Measurements from ENCODE around the gene NFATC1. TPM values are rescaled to one million over a fixed set of nuclear protein-coding genes. Genes with fewer than 3 reads are reported as not detected.

NFATC1 gene
- polyA plus RNA-seq, 1 donor from 2014 or later, result 0.37 TPM

DNA sequence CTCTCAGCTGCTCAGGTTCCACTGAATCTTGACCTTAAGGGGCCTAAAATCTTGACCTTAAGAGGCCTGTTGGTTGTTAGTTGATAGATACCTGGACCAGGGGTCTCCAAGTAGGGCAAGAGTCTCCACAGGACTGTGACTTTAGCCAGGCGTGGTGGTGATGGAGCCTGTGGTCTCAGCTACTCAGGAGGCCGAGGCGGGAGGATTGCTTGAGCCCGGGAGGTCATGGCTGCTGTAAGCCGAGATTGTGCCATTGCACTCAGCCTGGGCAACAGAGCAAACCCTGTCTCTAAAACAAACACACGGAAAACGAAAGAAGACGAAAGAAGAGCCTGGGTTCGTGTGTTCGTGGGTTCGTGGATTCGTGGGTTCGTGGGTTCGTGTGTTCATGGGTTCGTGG is 163.7 kb downstream of the NFATC1 start:
- Histone ChIP-seq H4K20me1 (ENCODE audit: insufficient read depth) (no peaks in the 10 kb centered on the region), H3K9ac (ENCODE audit: low read length) (no peak overlapping the region), H3K9me3 (ENCODE audit: low read length) (no peaks in the 10 kb centered on the region), H3K27ac (ENCODE audit: low read length) (no peak overlapping the region), H3F3A (ENCODE audit: insufficient read depth, low read length, poor library complexity, severe bottlenecking) (no peaks in the 10 kb centered on the region), H3K9me2 (ENCODE audit: insufficient read depth, low read length) (no peaks in the 10 kb centered on the region), H3K4me3 (ENCODE audit: low read length) (no peak overlapping the region), H2AFZ (ENCODE audit: low read depth, low read length) (no peak overlapping the region), H3K27me3 (ENCODE audit: insufficient read depth, low read depth, low read length) (no peaks in the 10 kb centered on the region), H3K79me2 (replicated peaks; ENCODE audit: insufficient read depth, low read length) (no peaks in the 10 kb centered on the region), H3K36me3 (ENCODE audit: insufficient read depth, low read length) (no peaks in the 10 kb centered on the region), H3K4me2 (ENCODE audit: low read length) (no peak overlapping the region)
- no peak for TF ChIP-seq POLR2AphosphoS5 (IDR thresholded peaks at IDR 0.05)
- TF ChIP-seq, protein P1, sequence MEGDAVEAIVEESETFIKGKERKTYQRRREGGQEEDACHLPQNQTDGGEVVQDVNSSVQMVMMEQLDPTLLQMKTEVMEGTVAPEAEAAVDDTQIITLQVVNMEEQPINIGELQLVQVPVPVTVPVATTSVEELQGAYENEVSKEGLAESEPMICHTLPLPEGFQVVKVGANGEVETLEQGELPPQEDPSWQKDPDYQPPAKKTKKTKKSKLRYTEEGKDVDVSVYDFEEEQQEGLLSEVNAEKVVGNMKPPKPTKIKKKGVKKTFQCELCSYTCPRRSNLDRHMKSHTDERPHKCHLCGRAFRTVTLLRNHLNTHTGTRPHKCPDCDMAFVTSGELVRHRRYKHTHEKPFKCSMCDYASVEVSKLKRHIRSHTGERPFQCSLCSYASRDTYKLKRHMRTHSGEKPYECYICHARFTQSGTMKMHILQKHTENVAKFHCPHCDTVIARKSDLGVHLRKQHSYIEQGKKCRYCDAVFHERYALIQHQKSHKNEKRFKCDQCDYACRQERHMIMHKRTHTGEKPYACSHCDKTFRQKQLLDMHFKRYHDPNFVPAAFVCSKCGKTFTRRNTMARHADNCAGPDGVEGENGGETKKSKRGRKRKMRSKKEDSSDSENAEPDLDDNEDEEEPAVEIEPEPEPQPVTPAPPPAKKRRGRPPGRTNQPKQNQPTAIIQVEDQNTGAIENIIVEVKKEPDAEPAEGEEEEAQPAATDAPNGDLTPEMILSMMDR (IDR thresholded peaks at IDR 0.05; ENCODE audit: poor library complexity, severe bottlenecking), result no peak
- no peak for TF ChIP-seq RAD21 (conservative IDR thresholded peaks at IDR 0.05)
- TF ChIP-seq TAF1 (IDR thresholded peaks at IDR 0.05; ENCODE audit: low read depth), result no peak

DNA sequence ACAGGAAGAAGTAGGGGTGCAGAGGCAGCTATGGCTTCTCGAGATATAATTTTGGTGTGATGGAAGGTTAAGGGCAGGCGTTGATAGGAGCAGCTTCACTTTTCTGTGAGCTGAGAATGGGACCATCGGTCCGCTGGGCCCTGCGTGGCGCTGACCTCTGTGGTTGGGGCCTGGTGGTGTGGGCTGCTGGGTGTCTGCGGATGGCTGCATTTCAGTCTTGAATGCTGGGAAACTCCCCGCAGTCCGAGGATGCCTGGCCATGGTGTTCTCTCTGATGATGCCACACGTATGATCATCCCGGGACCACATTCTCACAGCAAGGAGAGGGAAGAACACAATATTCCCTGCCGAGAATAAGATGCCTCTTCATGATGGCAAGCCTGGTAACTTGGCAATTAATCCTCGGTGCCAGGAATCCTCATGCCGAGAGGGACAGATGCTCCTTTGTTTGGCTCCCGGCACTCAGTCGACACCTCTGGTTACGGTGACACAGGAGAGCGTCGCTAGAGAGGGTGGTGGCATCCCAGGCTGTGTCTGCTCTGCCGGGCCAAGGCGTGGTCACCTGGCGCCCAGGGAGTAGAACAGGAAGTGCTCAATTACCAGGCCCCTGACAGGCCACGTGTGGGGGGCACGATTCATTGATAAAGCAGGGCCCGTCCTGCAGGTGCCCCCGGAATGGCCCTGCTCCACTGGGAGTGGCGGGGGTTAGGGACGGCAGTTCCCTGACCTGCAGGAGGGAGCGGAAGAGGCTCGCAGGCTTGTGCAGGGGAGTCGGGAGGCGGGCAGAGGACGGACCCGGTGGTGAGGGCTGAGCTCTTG is 164.5 kb downstream of the NFATC1 start:
- Histone ChIP-seq H3F3A (ENCODE audit: insufficient read depth, low read length, poor library complexity, severe bottlenecking) (no peaks in the 10 kb centered on the region), H3K4me3 (ENCODE audit: low read length) (no peak overlapping the region), H3K36me3 (ENCODE audit: insufficient read depth, low read length) (no peaks in the 10 kb centered on the region), H3K9ac (ENCODE audit: low read length) (no peak overlapping the region), H3K79me2 (replicated peaks; ENCODE audit: insufficient read depth, low read length) (no peaks in the 10 kb centered on the region), H3K27me3 (ENCODE audit: insufficient read depth, low read depth, low read length) (no peaks in the 10 kb centered on the region), H3K4me2 (ENCODE audit: low read length) (no peak overlapping the region), H3K9me2 (ENCODE audit: insufficient read depth, low read length) (no peaks in the 10 kb centered on the region), H2AFZ (ENCODE audit: low read depth, low read length) (no peak overlapping the region), H3K27ac (ENCODE audit: low read length) (no peak overlapping the region), H3K9me3 (ENCODE audit: low read length) (no peaks in the 10 kb centered on the region), H4K20me1 (ENCODE audit: insufficient read depth) (no peaks in the 10 kb centered on the region)
- TF ChIP-seq REST (IDR thresholded peaks at IDR 0.05; ENCODE audit: borderline replicate concordance) (no peak), SMC3 (conservative IDR thresholded peaks at IDR 0.05; ENCODE audit: poor library complexity) (no peak), EP300 (conservative IDR thresholded peaks at IDR 0.05; ENCODE audit: poor library complexity, severe bottlenecking) (no peak), MXI1 (conservative IDR thresholded peaks at IDR 0.05; ENCODE audit: poor library complexity, severe bottlenecking) (no peak)

GRCh38 chr18:79560861-79561210 is 165.1 kb downstream of the NFATC1 start:
- no peaks in the 10 kb centered on the region for H3F3A ChIP-seq (ENCODE audit: insufficient read depth, low read length, poor library complexity, severe bottlenecking)
- H3K79me2 ChIP-seq (replicated peaks; ENCODE audit: insufficient read depth, low read length), result no peaks in the 10 kb centered on the region
- H4K20me1 ChIP-seq (ENCODE audit: insufficient read depth), result no peaks in the 10 kb centered on the region
- H3K9ac ChIP-seq (ENCODE audit: low read length), result no peak overlapping the region
- H3K27me3 ChIP-seq (ENCODE audit: insufficient read depth, low read depth, low read length), result no peaks in the 10 kb centered on the region
- no peak overlapping the region for H3K4me3 ChIP-seq (ENCODE audit: low read length)
- H3K9me2 ChIP-seq (ENCODE audit: insufficient read depth, low read length), result no peaks in the 10 kb centered on the region
- H3K9me3 ChIP-seq (ENCODE audit: low read length), result no peaks in the 10 kb centered on the region
- no peak for TF ChIP-seq MXI1 (conservative IDR thresholded peaks at IDR 0.05; ENCODE audit: poor library complexity, severe bottlenecking)
- no peak overlapping the region for H3K4me2 ChIP-seq (ENCODE audit: low read length)
- H3K36me3 ChIP-seq (ENCODE audit: insufficient read depth, low read length), result no peaks in the 10 kb centered on the region
- no peak overlapping the region for H2AFZ ChIP-seq (ENCODE audit: low read depth, low read length)
- H3K27ac ChIP-seq (ENCODE audit: low read length), result no peak overlapping the region
